Nephron (organoid): Measurements from ENCODE around the gene ANO10.
A peak's percentile ranks its signal among the peaks of the same experiment; 100 is the strongest.

Source experiments
- H3K27ac Mint-ChIP-seq, 3 experiments: 2 replicates each; pipeline ENCODE4 v1.8.0; 2020; ENCODE audit warnings: mixed read lengths in 3 of 3, mild to moderate bottlenecking in 2 of 3, moderate library complexity in 1 of 3
- H3K27me3 Mint-ChIP-seq: 2 replicates; pipeline ENCODE4 v1.8.0; 2021; ENCODE audit warnings: low read depth, mild to moderate bottlenecking, moderate library complexity, mixed read lengths
- H3K36me3 Mint-ChIP-seq: 2 replicates; pipeline ENCODE4 v1.8.0; 2020; ENCODE audit warnings: low read depth, mixed read lengths
- H3K4me1 Mint-ChIP-seq: 2 replicates; pipeline ENCODE4 v1.8.0; 2020; ENCODE audit warnings: mixed read lengths
- H3K4me3 Mint-ChIP-seq, 3 experiments: 2 replicates each; pipeline ENCODE4 v1.8.0; 2020; ENCODE audit warnings: mild to moderate bottlenecking in 3 of 3, mixed read lengths in 3 of 3, moderate library complexity in 2 of 3
- H3K9me3 Mint-ChIP-seq: 2 replicates; pipeline ENCODE4 v1.8.0; 2020; ENCODE audit warnings: mixed read lengths
- TF ChIP-seq, protein P1 (sequence below), 3 experiments: fragments of 200-600 bp; sonication (generic); IDR thresholded peaks; one replicate each; pipeline ENCODE4 v1.5.0; 2021; ENCODE audit warnings: antibody characterized with exemption in 3 of 3; ENCODE audit not compliant: unreplicated experiment in 3 of 3

The ANO10 gene

DNA sequence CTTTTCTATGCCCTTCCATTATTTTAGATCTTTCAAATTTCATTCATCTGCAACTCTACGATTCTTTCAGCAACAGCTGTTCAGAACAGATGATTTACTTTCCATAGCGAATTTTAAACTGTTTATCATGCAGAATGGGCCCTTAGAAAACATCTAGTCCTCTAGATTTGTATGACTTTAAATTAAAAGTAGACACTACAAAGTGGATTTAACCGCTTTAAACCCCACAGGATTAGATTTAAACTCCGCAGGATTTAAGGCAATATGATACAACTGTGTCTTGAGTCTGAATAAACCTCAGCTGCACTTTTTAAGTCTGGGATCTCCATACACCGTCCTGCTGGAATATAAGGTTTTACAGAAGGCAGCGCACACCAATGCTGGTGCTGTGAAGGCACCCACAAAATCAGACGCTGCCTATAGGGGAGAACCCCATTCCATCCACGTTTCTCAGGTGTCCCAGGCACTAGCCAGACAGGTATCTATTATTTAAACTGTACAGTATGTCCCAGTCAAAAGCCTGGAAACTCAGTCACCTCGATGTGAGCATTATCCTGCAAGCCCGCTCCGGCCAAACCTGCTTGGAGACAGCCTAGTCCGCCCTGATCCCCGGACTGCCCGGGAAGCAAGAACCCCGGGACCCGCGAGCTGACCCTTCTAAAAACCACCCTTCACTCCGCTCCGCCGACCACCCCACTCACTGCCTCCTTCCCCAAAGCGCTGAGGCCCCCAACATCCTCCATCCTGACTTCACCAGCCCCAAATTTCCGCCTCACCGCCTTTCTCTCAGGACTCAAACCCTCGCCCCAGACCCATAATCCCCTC is 768 bp downstream of the ANO10 start:
- Mint-ChIP-seq H3K4me3 (peak overlapping the region; percentile 95 to 98 (median 96)), H3K36me3 (no peaks in the 10 kb centered on the region), H3K27ac (peak overlapping the region; percentile 71 to 80 (median 72)), H3K27me3 (peaks cover 4% of the 10 kb centered on the region), H3K4me1 (peaks cover 20% of the 10 kb centered on the region), H3K9me3 (no peaks in the 10 kb centered on the region)
- TF ChIP-seq, protein P1, sequence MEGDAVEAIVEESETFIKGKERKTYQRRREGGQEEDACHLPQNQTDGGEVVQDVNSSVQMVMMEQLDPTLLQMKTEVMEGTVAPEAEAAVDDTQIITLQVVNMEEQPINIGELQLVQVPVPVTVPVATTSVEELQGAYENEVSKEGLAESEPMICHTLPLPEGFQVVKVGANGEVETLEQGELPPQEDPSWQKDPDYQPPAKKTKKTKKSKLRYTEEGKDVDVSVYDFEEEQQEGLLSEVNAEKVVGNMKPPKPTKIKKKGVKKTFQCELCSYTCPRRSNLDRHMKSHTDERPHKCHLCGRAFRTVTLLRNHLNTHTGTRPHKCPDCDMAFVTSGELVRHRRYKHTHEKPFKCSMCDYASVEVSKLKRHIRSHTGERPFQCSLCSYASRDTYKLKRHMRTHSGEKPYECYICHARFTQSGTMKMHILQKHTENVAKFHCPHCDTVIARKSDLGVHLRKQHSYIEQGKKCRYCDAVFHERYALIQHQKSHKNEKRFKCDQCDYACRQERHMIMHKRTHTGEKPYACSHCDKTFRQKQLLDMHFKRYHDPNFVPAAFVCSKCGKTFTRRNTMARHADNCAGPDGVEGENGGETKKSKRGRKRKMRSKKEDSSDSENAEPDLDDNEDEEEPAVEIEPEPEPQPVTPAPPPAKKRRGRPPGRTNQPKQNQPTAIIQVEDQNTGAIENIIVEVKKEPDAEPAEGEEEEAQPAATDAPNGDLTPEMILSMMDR (IDR thresholded peaks at IDR 0.05; ENCODE audit: unreplicated experiment in 3 of 3), result no peak

- Mint-ChIP-seq H3K36me3 (no peaks in the 10 kb centered on the region), H3K4me1 (peaks cover 22% of the 10 kb centered on the region), H3K27ac (no peak overlapping the region), H3K9me3 (no peaks in the 10 kb centered on the region), H3K27me3 (peaks cover 4% of the 10 kb centered on the region), H3K4me3 (peak overlapping the region; percentile 42 to 98 (median 96))
- TF ChIP-seq, protein P1 (IDR thresholded peaks at IDR 0.05; ENCODE audit: unreplicated experiment in 3 of 3), result no peak
Observed at GRCh38 chr3:43619588-43619987, 2.2 kb downstream of the ANO10 start.

DNA sequence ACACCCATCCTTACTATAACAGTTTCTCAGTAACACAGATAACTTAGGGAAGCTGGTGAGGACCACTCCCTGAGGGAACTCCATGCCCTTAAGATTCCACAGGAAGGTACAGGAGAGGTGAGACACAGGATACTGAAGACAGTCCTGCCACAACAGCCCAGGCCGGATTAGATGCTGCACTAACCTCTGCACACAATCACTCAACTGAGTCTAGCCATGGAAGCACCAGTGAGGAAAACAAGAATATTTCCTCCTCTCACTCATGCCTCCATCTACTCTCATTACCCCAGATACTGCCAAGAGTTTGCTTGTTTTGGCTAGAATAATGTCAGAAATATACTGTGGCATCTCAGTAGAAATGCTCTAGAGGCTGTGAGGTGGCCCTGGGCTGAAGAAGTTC is 3.7 kb downstream of the ANO10 start:
- peak overlapping the region in 1 of 3 experiments; percentile 33 for H3K4me3 Mint-ChIP-seq
- no peak overlapping the region for H3K27ac Mint-ChIP-seq
- TF ChIP-seq, protein P1 (IDR thresholded peaks at IDR 0.05; ENCODE audit: unreplicated experiment in 3 of 3), result no peak
- H3K27me3 Mint-ChIP-seq, result no peaks in the 10 kb centered on the region
- H3K4me1 Mint-ChIP-seq, result peaks cover 22% of the 10 kb centered on the region
- H3K36me3 Mint-ChIP-seq, result no peaks in the 10 kb centered on the region
- no peaks in the 10 kb centered on the region for H3K9me3 Mint-ChIP-seq

DNA sequence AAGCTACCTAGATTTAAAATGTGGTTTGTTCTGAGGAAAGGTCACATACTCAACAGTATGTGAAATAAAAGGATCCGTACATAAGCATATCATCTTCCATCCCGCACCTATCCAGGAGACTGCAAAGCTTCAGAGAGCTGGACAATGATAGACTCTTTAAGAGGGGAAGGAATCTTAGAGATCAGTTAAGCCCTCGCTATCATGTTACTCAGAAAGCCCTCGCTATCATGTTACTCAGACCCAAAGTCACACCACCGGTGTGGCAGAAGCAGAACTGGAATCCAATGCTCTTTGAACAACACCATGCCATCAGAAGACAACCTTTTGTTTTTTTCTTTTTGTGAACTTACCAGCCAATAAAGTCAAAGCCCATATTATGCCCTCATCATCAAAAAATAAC is 5.8 kb downstream of the ANO10 start:
- no peak overlapping the region for H3K4me3 Mint-ChIP-seq
- TF ChIP-seq, protein P1 (IDR thresholded peaks at IDR 0.05; ENCODE audit: unreplicated experiment in 3 of 3), result no peak
- H3K27me3 Mint-ChIP-seq, result no peaks in the 10 kb centered on the region
- H3K4me1 Mint-ChIP-seq, result peaks cover 14% of the 10 kb centered on the region
- H3K27ac Mint-ChIP-seq, result no peak overlapping the region
- no peaks in the 10 kb centered on the region for H3K9me3 Mint-ChIP-seq
- no peaks in the 10 kb centered on the region for H3K36me3 Mint-ChIP-seq

- no peak overlapping the region for H3K4me3 Mint-ChIP-seq
- no peak overlapping the region for H3K27ac Mint-ChIP-seq
- H3K36me3 Mint-ChIP-seq, result no peaks in the 10 kb centered on the region
- TF ChIP-seq, protein P1 (IDR thresholded peaks at IDR 0.05; ENCODE audit: unreplicated experiment in 3 of 3), result no peak
- H3K27me3 Mint-ChIP-seq, result no peaks in the 10 kb centered on the region
- H3K9me3 Mint-ChIP-seq, result no peaks in the 10 kb centered on the region
- peaks cover 8% of the 10 kb centered on the region for H3K4me1 Mint-ChIP-seq
Observed at GRCh38 chr3:43615133-43615532, 6.7 kb downstream of the ANO10 start.

- peaks cover 5% of the 10 kb centered on the region for H3K4me1 Mint-ChIP-seq
- H3K9me3 Mint-ChIP-seq, result no peaks in the 10 kb centered on the region
- no peaks in the 10 kb centered on the region for H3K36me3 Mint-ChIP-seq
- no peak overlapping the region for H3K27ac Mint-ChIP-seq
- H3K4me3 Mint-ChIP-seq, result no peak overlapping the region
- no peaks in the 10 kb centered on the region for H3K27me3 Mint-ChIP-seq
- TF ChIP-seq, protein P1 (IDR thresholded peaks at IDR 0.05; ENCODE audit: unreplicated experiment in 3 of 3), result no peak
Observed at GRCh38 chr3:43613976-43614375, 7.8 kb downstream of the ANO10 start.
